Measurements from ENCODE around the gene LACTB. TPM values are rescaled to one million over a fixed set of nuclear protein-coding genes. Genes with fewer than 3 reads are reported as not detected.

Gene LACTB
- total and polyA plus RNA-seq, 10 donors = 11.7 to 39.6 (median 25.8) TPM

GRCh38 chr15:63124506-63124905 is 2.8 kb downstream of the LACTB start:
- Histone ChIP-seq H3K9me3 (peaks cover 0 to 18% (median 9%) of the 10 kb centered on the region in 8 donors), H3K27ac (no peak overlapping the region), H3K4me3 (no peak overlapping the region), H3K4me1 (peaks cover 7 to 16% (median 10%) of the 10 kb centered on the region in 6 donors), H3K27me3 (replicated peaks in 1 of 7) (no peaks in the 10 kb centered on the region), H3K36me3 (peaks cover 0 to 53% (median 17%) of the 10 kb centered on the region in 6 donors)
- 94 to 96% (median 95%) methylated on average over 9 of the region's 9 CpGs for WGBS, 5 donors
- no peak for DNase-seq
- intact Hi-C loops (cut with DNase I; ENCODE audit: low total_unique reads) = no loop called here
- TF ChIP-seq CTCF (IDR thresholded peaks at IDR 0.05 in 8 of 11, conservative IDR thresholded peaks at IDR 0.05 in 3 of 11) (no peak), POLR2AphosphoS5 (IDR thresholded peaks at IDR 0.05) (no peak), POLR2A (IDR thresholded peaks at IDR 0.05) (no peak)

- H3K9me3 ChIP-seq = no peaks in the 10 kb centered on the region
- H3K36me3 ChIP-seq = peaks cover 0 to 76% (median 30%) of the 10 kb centered on the region in 6 donors
- no peak for DNase-seq
- intact Hi-C loops (cut with DNase I; ENCODE audit: low total_unique reads) = no loop called here
- H3K27me3 ChIP-seq (replicated peaks in 1 of 7) = no peaks in the 10 kb centered on the region
- no peak overlapping the region for H3K27ac ChIP-seq
- no peak overlapping the region for H3K4me3 ChIP-seq
- WGBS, 5 donors = 89 to 95% (median 92%) methylated on average over 3 of the region's 3 CpGs
- TF ChIP-seq CTCF (IDR thresholded peaks at IDR 0.05 in 8 of 11, conservative IDR thresholded peaks at IDR 0.05 in 3 of 11) (no peak), POLR2AphosphoS5 (IDR thresholded peaks at IDR 0.05) (no peak), POLR2A (IDR thresholded peaks at IDR 0.05) (no peak)
- H3K4me1 ChIP-seq = peaks cover 7 to 10% (median 8%) of the 10 kb centered on the region in 6 donors
Measured at GRCh38 chr15:63126726-63127125, 5.1 kb downstream of the LACTB start.

GRCh38 chr15:63133786-63134185 is 12.1 kb downstream of the LACTB start:
- intact Hi-C loops (cut with DNase I; ENCODE audit: low total_unique reads) = no loop called here
- TF ChIP-seq CTCF (IDR thresholded peaks at IDR 0.05 in 8 of 11, conservative IDR thresholded peaks at IDR 0.05 in 3 of 11) (no peak), POLR2AphosphoS5 (IDR thresholded peaks at IDR 0.05) (no peak), POLR2A (IDR thresholded peaks at IDR 0.05) (no peak)
- no peak for DNase-seq
- Histone ChIP-seq H3K9me3 (no peaks in the 10 kb centered on the region), H3K27me3 (replicated peaks in 1 of 7) (no peaks in the 10 kb centered on the region), H3K27ac (peak overlapping the region in 6 of 8 donors; percentile 14 to 76 (median 38)), H3K36me3 (peaks cover 0 to 46% (median 19%) of the 10 kb centered on the region in 6 donors), H3K4me3 (no peak overlapping the region), H3K4me1 (peaks cover 0 to 33% (median 6%) of the 10 kb centered on the region in 6 donors)
- WGBS, 5 donors = 83 to 92% (median 84%) methylated on average over 1 of the region's 1 CpG

GRCh38 chr15:63134245-63134985 is 12.8 kb downstream of the LACTB start:
- H3K4me1 ChIP-seq = peaks cover 0 to 33% (median 6%) of the 10 kb centered on the region in 6 donors
- WGBS, 5 donors = 94 to 100% (median 97%) methylated on average over 2 of the region's 2 CpGs
- H3K9me3 ChIP-seq = no peaks in the 10 kb centered on the region
- intact Hi-C loops (cut with DNase I; ENCODE audit: low total_unique reads) = no loop called here
- no peaks in the 10 kb centered on the region for H3K27me3 ChIP-seq (replicated peaks in 1 of 7)
- DNase-seq = no peak
- H3K27ac ChIP-seq = peak overlapping the region in 7 of 8 donors; percentile 14 to 76 (median 37)
- H3K36me3 ChIP-seq = peaks cover 0 to 40% (median 16%) of the 10 kb centered on the region in 6 donors
- no peak overlapping the region for H3K4me3 ChIP-seq
- TF ChIP-seq CTCF (IDR thresholded peaks at IDR 0.05 in 8 of 11, conservative IDR thresholded peaks at IDR 0.05 in 3 of 11) (no peak), POLR2AphosphoS5 (IDR thresholded peaks at IDR 0.05) (no peak), POLR2A (IDR thresholded peaks at IDR 0.05) (no peak)

Data from spleen (tissue), 11 donors.